AG09319 (cell line): ENCODE measurements around the gene FNDC3B.

Source experiments
- DNase-seq: peaks from one replicate; pipeline ENCODE4 v3.0.0-alpha.2; 2010; ENCODE audit warnings: low read depth; ENCODE audit errors: extremely low read depth
- TF ChIP-seq, protein P1 (sequence below): IDR thresholded peaks from 2 replicates; pipeline ENCODE4 v1.5.1; 2011; ENCODE audit warnings: low read depth, mild to moderate bottlenecking, inconsistent platforms, low read length, moderate library complexity

Gene FNDC3B

DNA sequence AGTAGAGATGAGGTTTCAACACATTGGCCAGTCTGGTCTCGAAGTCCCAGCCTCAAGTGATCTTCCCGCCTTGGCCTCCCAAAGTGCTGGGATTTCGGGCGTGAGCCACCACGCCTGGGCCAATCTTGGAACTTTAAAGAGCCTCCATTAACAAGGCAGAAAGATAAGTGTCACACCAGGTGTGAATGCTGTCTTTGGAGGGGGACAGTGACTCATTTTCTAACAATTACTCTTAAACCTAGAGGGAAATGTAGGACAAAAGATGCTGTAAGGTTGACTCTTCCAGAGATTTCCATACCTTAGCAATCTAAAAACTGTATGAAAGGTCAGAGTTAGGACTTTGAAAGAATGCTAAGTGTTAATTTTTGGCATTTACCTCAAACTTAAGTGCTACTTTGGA lies 84.9 kb downstream of the FNDC3B start:
- TF ChIP-seq, protein P1, sequence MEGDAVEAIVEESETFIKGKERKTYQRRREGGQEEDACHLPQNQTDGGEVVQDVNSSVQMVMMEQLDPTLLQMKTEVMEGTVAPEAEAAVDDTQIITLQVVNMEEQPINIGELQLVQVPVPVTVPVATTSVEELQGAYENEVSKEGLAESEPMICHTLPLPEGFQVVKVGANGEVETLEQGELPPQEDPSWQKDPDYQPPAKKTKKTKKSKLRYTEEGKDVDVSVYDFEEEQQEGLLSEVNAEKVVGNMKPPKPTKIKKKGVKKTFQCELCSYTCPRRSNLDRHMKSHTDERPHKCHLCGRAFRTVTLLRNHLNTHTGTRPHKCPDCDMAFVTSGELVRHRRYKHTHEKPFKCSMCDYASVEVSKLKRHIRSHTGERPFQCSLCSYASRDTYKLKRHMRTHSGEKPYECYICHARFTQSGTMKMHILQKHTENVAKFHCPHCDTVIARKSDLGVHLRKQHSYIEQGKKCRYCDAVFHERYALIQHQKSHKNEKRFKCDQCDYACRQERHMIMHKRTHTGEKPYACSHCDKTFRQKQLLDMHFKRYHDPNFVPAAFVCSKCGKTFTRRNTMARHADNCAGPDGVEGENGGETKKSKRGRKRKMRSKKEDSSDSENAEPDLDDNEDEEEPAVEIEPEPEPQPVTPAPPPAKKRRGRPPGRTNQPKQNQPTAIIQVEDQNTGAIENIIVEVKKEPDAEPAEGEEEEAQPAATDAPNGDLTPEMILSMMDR: no peak
- DNase-seq: no peak

DNA sequence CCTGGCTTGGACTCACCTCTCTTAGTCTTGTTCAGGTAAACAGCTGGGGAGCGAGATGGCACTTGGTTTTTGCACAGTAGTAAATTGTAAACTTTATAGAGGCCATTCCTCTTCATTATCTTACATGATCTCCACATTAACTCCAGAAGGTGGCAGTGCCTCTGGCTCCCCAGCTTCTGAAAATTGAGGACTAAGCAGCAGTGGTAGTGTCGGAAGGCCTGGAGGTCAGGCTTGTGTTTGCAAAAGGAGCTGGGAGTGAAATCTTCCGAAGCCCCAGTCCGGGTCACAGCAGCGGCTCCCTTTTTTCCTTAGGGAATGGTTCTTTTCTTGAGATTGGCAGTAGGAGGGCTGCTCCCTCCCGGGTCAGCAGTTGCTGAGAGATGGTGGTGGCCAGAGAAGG lies 85.7 kb downstream of the FNDC3B start:
- DNase-seq: no peak
- TF ChIP-seq, protein P1: no peak; the same call in none of the 2 replicates

DNA sequence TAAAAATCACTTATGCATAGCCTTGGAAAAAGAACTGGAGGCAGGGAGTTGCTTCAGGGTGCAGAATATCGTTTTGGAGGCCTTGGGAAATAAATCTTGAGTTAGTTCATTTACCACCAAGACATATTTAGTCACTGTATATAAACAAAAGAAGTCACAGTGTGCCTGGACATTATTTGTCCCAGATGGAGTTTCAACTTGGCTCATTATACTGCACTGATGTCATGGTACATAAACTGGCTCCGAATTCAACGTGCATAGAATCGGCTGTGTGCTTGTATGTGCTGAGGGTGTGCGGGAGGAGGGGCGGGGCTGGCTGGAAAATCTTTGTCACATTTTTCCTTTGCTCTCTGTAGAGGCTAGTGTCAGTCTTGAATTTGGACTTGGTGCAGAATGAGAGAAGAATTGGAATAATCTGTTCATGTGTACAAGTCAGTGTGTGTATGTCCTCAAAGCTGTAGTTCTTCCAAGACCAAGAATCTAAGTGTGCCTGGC lies 86.6 kb downstream of the FNDC3B start:
- TF ChIP-seq, protein P1: no peak
- peak; percentile 80 for DNase-seq

DNA sequence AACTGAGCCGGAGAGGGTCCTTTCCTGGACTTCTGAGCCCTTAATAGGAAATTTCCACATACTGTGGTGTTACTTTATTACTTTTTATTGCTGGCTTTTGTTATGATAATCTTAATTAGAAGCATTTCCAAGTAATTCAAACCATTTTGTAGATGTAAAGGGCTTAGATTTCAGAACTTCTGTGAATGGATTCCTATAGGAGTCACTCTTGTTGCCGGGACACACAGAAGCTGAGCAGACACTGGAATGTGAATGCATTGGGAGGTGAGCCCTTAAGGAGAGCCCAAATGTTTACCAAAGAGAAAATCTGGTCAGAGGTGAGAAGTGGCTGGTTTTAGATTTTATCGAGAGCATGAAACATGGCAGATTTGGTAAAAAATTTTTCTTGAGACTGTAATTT lies 87.4 kb downstream of the FNDC3B start:
- TF ChIP-seq, protein P1: no peak
- no peak for DNase-seq

DNA sequence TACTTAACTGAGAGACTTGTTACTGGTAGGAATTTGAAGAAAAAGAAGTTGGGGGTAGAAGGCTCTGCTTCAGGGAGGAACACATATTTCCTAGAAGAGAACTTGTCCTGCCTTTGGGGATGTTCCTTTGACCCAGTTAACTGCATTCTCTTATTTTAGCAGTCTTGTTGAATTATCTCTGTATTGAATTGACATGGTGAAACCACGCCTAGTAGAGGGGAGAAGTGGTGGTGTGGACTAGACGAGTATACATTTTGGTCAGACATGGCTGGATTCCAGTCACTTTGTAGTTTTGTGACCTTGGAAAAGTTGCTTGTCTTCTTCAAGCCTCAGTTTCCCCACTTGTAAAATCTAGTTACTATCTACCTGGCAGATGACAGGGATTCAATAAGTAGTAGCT lies 87.8 kb downstream of the FNDC3B start:
- no peak for DNase-seq
- TF ChIP-seq, protein P1: no peak

DNA sequence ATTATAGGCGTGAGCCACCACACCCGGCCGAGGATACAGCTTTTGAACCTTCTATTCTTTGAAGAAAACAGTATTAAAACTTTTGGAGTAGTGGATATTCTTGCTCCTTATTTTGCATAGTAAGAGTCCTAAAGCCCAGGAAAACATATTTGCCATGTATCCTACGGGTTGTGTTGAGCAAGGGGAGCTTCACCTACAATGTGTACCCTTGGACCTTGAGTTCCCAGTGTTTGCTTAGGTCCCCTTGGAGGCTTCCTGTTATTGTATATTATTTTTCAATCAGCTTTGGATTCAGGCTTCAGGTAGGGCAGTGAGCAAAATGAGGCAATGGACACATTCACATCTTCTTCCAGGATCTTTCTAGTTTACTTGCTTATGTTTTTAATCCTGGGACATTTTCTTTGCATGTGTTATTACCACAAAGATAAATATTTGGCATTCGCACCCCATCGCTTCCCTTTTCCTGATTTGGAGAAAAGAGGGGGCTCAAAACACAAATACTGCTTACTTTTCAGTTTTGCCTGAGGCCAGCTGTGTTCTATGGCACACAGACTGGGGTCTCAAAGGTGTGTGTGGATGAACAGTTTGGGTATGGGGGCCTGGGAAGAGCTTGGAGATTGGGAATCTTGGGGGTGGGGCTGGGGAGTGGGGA lies 88.7 kb downstream of the FNDC3B start:
- TF ChIP-seq, protein P1: no peak
- DNase-seq: no peak

DNA sequence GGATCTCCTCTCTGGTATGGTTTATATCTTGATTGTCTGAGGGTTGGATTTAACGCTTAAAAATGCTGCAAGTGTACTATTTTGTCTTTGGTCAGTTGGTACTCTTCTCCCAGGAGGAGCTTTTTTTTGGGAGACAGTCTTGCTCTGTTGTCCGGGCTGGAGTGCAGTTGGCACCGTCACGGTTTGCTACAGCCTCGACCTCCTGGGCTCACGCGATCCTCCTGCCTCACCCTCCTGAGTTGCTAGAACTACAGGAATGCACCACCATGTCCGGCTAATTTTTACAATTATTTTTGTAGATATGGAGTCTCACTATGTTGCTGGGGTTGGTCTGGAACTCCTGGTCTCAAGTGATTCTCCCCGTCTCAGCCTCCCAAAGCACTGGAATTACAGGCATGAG lies 89.5 kb downstream of the FNDC3B start:
- DNase-seq: no peak
- TF ChIP-seq, protein P1: no peak
